A549 (cell line): ENCODE measurements around the gene RAB23.

Source experiments
- CHD4 ChIP-seq: fragments of 200-600 bp; sonication (generic); IDR thresholded peaks from 2 replicates; pipeline ENCODE4 v1.6.1; 2016; ENCODE audit warnings: antibody characterized with exemption, mild to moderate bottlenecking, borderline replicate concordance
- EHMT2 ChIP-seq: fragments of 200-600 bp; sonication (generic); IDR thresholded peaks from 2 replicates; pipeline ENCODE4 v1.6.1; 2016; ENCODE audit warnings: antibody characterized with exemption, low read depth, mild to moderate bottlenecking, moderate library complexity
- ESRRA ChIP-seq: fragments of 150-350 bp; IDR thresholded peaks from 2 replicates; pipeline ENCODE4 v1.6.1; 2014; ENCODE audit warnings: mild to moderate bottlenecking, low read length, borderline replicate concordance
- ZNF302 ChIP-seq: fragments of 250-450 bp; sonication (Bioruptor Pico); IDR thresholded peaks from 2 replicates; pipeline ENCODE4 v1.9.0; 2021; ENCODE audit warnings: inconsistent platforms, mild to moderate bottlenecking, moderate library complexity
- TF ChIP-seq, protein P1 (sequence below): fragments of >200 bp; sonication (Bioruptor Twin); formaldehyde crosslinking; IDR thresholded peaks from 3 replicates; pipeline ENCODE4 v1.5.1; 2016
- TF ChIP-seq, protein P2 (sequence below): IDR thresholded peaks from 2 replicates; pipeline ENCODE4 v1.6.1; 2012

DNA sequence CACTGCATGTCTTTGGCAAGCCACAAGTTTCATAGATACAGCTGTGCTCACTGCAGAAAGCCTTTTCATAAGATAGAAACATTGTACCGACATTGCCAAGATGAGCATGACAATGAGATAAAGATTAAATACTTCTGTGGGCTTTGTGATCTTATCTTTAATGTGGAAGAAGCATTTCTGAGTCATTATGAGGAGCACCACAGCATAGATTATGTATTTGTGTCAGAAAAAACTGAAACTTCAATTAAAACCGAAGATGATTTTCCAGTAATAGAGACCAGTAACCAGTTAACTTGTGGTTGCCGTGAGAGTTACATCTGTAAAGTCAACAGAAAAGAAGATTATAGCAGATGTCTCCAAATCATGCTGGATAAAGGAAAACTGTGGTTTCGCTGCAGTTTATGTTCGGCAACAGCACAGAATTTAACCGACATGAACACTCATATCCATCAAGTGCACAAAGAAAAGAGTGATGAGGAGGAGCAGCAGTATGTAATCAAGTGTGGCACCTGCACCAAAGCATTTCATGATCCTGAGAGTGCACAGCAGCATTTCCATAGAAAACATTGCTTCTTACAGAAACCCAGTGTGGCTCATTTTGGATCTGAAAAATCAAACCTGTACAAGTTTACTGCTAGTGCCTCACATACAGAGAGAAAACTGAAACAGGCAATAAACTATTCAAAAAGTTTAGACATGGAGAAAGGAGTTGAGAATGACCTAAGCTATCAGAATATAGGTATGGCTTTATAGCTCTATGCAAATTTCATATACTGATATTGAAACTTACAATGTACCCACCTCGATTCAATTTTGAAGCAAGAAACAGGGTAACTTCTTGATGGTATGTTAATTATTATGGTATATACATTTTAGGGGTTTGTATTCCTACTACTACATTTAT lies 73.9 kb downstream of the RAB23 start:
- TF ChIP-seq, protein P1, sequence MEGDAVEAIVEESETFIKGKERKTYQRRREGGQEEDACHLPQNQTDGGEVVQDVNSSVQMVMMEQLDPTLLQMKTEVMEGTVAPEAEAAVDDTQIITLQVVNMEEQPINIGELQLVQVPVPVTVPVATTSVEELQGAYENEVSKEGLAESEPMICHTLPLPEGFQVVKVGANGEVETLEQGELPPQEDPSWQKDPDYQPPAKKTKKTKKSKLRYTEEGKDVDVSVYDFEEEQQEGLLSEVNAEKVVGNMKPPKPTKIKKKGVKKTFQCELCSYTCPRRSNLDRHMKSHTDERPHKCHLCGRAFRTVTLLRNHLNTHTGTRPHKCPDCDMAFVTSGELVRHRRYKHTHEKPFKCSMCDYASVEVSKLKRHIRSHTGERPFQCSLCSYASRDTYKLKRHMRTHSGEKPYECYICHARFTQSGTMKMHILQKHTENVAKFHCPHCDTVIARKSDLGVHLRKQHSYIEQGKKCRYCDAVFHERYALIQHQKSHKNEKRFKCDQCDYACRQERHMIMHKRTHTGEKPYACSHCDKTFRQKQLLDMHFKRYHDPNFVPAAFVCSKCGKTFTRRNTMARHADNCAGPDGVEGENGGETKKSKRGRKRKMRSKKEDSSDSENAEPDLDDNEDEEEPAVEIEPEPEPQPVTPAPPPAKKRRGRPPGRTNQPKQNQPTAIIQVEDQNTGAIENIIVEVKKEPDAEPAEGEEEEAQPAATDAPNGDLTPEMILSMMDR: no peak
- TF ChIP-seq, protein P2, sequence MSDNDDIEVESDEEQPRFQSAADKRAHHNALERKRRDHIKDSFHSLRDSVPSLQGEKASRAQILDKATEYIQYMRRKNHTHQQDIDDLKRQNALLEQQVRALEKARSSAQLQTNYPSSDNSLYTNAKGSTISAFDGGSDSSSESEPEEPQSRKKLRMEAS: no peak
- TF ChIP-seq CHD4: no peak
- TF ChIP-seq ESRRA: no peak
- TF ChIP-seq ZNF302 (CRISPR knock-in tag): no peak
- no peak for TF ChIP-seq EHMT2
